Tongue (tissue), 2 donors: Measurements from ENCODE around the gene CYLD. TPM values are rescaled to one million over a fixed set of nuclear protein-coding genes. Genes with fewer than 3 reads are reported as not detected.

Experiments
- DNase-seq: peaks from one replicate; pipeline ENCODE4 v3.0.0-alpha.2; 2015
- total RNA-seq: library from RNA; depleted of rRNA; stranded (reverse); fragments of >200 nt; gene quantifications from one replicate; pipeline ENCODE4 v1.2.3, GENCODE V29; 2014

The CYLD gene
- total RNA-seq, 1 donor from 2014 or later: 60.7 TPM

- DNase-seq: peak; percentile 96
Measured at GRCh38 chr16:50711862-50712559, 29.9 kb upstream of the CYLD start.

- DNase-seq: no peak
Measured at GRCh38 chr16:50712560-50712898, 29.4 kb upstream of the CYLD start.

GRCh38 chr16:50712956-50713355 lies 28.9 kb upstream of the CYLD start:
- DNase-seq: no peak

- no peak for DNase-seq
Measured at GRCh38 chr16:50717091-50717490, 24.8 kb upstream of the CYLD start.

- no peak for DNase-seq
Measured at GRCh38 chr16:50717494-50717893, 24.4 kb upstream of the CYLD start.

- no peak for DNase-seq
Measured at GRCh38 chr16:50718061-50718760, 23.7 kb upstream of the CYLD start.

- no peak for DNase-seq
Measured at GRCh38 chr16:50718761-50719400, 23.0 kb upstream of the CYLD start.

- DNase-seq: no peak
Measured at GRCh38 chr16:50719401-50720337, 22.2 kb upstream of the CYLD start.

- no peak for DNase-seq
Measured at GRCh38 chr16:50721549-50722404, 20.1 kb upstream of the CYLD start.

- DNase-seq: no peak
Measured at GRCh38 chr16:50722405-50722737, 19.5 kb upstream of the CYLD start.

- DNase-seq: no peak
Measured at GRCh38 chr16:50722960-50723359, 18.9 kb upstream of the CYLD start.

GRCh38 chr16:50724306-50724705 lies 17.6 kb upstream of the CYLD start:
- DNase-seq: no peak

- DNase-seq: peak; percentile 36
Measured at GRCh38 chr16:50731130-50731988, 10.5 kb upstream of the CYLD start.

GRCh38 chr16:50731989-50732832 lies 9.7 kb upstream of the CYLD start:
- peak; percentile 51 for DNase-seq

GRCh38 chr16:50733468-50733867 lies 8.4 kb upstream of the CYLD start:
- no peak for DNase-seq

- DNase-seq: no peak
Measured at GRCh38 chr16:50735629-50736122, 6.2 kb upstream of the CYLD start.

GRCh38 chr16:50736448-50736847 lies 5.4 kb upstream of the CYLD start:
- no peak for DNase-seq

GRCh38 chr16:50737420-50737959 lies 4.4 kb upstream of the CYLD start:
- DNase-seq: no peak

- DNase-seq: no peak
Measured at GRCh38 chr16:50739031-50739430, 2.9 kb upstream of the CYLD start.
